ENCODE measurements around the gene DOC2A.

The DOC2A gene

GRCh38 chr16:30032083-30032819, 21.4 kb upstream of the DOC2A start:
- no peak for DNase-seq (ENCODE audit: insufficient read length, low spot score)
- TF ChIP-seq CTCF (IDR thresholded peaks at IDR 0.05; ENCODE audit: insufficient read depth, missing control alignments), result peak; percentile 96
- peak; percentile 80 for FAIRE-seq

DNA sequence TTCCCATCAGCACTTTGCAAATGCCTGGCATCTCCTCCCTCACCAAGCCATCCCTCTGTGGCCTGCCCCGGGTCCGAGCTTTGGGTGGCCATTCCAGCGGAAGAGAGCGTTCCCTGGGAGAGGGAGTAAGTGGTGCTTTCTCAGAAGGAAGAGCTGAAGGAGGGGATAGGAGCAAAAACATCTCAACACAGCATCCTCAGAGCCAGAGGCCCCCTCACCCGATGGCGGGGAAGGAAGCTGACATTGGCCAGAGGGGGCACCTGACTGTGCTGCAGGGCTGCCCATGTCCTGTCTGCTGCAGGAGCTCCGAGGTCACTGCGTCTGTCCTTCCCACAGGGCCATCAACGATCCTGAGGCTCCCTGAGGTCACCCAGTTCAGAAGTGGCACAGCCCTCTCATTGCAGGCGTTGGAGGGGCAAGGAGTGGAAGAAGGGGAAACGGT, 20.7 kb upstream of the DOC2A start:
- TF ChIP-seq CTCF (IDR thresholded peaks at IDR 0.05; ENCODE audit: insufficient read depth, missing control alignments), result no peak
- FAIRE-seq (no peak), DNase-seq (ENCODE audit: insufficient read length, low spot score) (no peak)

GRCh38 chr16:30030841-30031413, 20.1 kb upstream of the DOC2A start, which contains the start of gene TLCD3B:
Gene TLCD3B (minus strand): TSS chr16:30031271. CDS start chr16:30030527, 744 bp downstream.
- peak; percentile 46 for DNase-seq (ENCODE audit: insufficient read length, low spot score)

DNA sequence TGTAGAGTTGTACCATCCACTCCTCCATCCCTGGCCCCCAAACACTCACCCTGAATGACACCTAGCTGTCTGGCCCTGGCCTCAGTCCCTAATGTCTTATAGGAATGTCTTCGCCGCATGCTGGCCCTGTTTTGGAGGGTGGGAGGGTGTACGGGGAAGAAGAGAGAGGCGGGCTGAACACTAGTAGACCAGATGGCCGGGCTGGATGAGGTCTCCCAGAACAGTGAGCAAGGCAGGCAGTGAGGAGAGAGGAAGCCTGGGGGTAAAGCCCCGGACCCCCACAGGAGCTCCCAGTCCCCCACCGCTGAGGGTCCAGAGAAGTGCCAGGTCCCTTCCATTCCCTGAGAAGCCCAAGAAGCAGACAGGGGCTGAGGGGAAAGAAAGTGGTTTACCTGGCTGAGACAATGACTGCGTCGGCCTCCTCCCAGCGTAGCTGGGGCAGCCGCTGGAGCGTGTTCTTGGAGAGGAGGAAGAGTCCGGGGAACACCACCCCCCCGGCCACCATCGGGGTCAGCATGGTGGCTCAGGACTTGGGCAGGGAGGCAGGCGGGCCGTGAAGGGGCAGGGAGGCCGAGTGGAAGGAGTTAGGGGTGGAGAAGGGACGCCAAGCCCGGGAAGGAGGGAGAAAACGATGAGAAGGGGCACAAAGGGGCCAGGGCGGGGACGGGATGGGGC, 19.3 kb upstream of the DOC2A start:
- DNase-seq (ENCODE audit: insufficient read length, low spot score) (no peak), FAIRE-seq (no peak)
- no peak for TF ChIP-seq CTCF (IDR thresholded peaks at IDR 0.05; ENCODE audit: insufficient read depth, missing control alignments)

More at GRCh38 chr16:30030841-30031413, 20.1 kb upstream of the DOC2A start, which contains the start of gene TLCD3B:
- no peak for FAIRE-seq
- TF ChIP-seq CTCF (IDR thresholded peaks at IDR 0.05; ENCODE audit: insufficient read depth, missing control alignments), result no peak

DNA sequence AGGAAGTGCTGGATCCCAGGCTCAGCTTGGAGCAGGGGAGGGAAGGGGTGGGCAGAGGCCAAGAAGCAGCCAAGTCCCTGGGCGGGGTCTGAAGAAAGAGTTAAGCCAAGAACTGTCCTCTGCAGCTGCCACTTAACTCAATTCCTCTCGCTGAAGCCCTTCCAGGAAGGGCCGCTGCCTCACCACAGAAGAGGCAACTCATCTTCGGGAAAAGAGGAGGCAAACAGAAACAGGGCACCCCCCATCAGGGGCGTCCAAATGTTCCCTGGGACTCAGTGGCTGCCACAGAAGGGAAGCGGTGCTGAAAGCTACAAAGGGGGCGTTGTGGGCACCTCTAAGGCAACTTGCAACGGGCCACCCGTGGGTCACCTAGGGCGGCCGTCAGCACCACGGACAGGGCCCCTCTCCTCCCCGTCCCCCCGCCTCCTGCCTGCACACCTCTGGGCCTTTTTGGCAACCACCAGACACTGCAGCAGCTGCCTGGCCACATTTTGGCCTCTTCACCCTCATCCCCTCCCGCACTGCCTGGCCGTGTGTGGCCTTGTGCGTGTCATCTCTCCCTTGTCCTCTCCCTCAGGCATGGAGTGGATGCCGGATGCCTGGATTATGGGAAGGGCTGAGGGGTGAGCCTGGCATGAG, 17.7 kb upstream of the DOC2A start:
- no peak for FAIRE-seq
- DNase-seq (ENCODE audit: insufficient read length, low spot score), result no peak
- TF ChIP-seq CTCF (IDR thresholded peaks at IDR 0.05; ENCODE audit: insufficient read depth, missing control alignments), result no peak

GRCh38 chr16:30027588-30028437, 17.0 kb upstream of the DOC2A start:
- TF ChIP-seq CTCF (IDR thresholded peaks at IDR 0.05; ENCODE audit: insufficient read depth, missing control alignments), result no peak
- FAIRE-seq, result peak; percentile 89
- DNase-seq (ENCODE audit: insufficient read length, low spot score), result peak; percentile 52
